GM18909 (cell line): ENCODE measurements around the gene AHI1.

Experiments used
- ATAC-seq: cut with Tn5 transposase; IDR thresholded peaks from one replicate; pipeline ENCODE4 v1.9.1; 2021; ENCODE audit warnings: mild to moderate bottlenecking; ENCODE audit not compliant: unreplicated experiment, poor library complexity

AHI1 gene

DNA sequence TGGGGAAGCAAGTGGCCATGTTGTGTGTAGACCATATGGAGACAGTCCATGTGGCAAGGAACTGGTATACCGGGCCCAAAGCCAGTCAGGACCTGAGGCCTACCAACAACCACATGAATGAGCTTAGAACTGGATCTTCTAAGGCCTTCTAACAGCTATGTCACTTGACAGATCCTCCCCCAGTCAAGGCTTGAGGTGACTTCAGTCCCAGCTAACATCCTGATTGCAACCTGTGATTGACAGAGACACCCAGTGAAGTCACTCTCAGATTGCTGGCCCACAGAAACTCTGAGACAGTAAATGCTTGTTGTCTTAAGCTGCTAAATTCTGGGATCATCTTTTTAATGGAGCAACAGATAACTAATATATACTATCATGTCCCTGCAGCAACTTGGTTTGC is 32.9 kb downstream of the AHI1 start:
- peak; percentile 84 for ATAC-seq

- ATAC-seq = no peak
Measured at GRCh38 chr6:135461208-135461607, 36.3 kb downstream of the AHI1 start.

- ATAC-seq = no peak
Measured at GRCh38 chr6:135458051-135458450, 39.5 kb downstream of the AHI1 start.

- ATAC-seq = no peak
Measured at GRCh38 chr6:135451617-135452190, 45.8 kb downstream of the AHI1 start.

- ATAC-seq = no peak
Measured at GRCh38 chr6:135449246-135449645, 48.3 kb downstream of the AHI1 start.

- ATAC-seq = peak; percentile 60
Measured at GRCh38 chr6:135440087-135440792, 57.3 kb downstream of the AHI1 start.

GRCh38 chr6:135439549-135439948 is 58.0 kb downstream of the AHI1 start:
- ATAC-seq = no peak

DNA sequence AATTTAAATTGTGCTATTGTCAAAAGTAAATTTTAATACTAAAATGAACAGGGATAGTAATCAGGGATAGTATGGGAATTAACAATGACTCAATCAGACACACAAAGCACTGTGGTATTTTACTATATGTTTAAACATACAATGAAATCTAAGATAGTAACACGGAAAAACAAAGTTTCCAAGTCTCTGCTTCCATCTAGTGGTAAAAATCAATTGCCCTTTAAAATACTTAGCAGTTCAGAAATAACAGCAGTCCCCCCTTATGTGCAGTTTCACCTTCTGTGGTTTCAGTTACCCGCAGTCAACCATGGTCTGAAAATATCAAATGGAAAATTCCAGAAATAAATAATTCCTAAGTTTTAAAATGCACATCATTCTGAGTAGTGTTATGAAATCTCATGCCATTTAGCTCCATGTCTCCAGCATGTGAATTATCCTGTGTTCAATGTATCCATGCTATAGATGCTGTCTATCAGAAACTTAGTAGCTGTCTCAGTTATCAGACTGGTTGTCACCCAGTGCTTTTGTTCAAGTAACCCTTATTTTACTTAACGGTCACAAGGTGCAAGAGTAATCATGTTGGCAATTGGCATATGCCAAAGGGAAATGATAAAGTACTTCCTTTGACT is 58.5 kb downstream of the AHI1 start:
- ATAC-seq = no peak

- no peak for ATAC-seq
Measured at GRCh38 chr6:135434991-135435390, 62.5 kb downstream of the AHI1 start.

GRCh38 chr6:135434095-135434494 is 63.4 kb downstream of the AHI1 start:
- ATAC-seq = peak; percentile 75

GRCh38 chr6:135428078-135428477 is 69.5 kb downstream of the AHI1 start:
- no peak for ATAC-seq

DNA sequence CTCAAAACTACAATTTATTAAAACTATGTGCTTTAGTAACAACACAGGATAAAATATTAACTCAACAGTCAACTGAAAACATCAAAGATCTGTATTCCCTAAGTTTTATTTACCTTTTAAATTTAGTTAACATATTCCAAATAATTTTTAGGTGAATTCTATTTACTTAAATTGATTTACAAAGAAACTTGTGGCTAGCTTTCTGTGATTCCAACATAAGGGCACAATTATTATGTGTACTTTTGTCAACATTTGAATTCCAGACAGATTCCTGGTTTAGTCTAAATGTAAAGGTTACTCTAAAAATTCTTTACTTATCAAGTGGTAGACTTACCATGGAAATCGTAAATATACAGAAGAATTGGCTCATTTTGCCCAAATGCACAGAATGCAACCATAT is 70.7 kb downstream of the AHI1 start:
- ATAC-seq = no peak

GRCh38 chr6:135424385-135424784 is 73.2 kb downstream of the AHI1 start:
- ATAC-seq = no peak

DNA sequence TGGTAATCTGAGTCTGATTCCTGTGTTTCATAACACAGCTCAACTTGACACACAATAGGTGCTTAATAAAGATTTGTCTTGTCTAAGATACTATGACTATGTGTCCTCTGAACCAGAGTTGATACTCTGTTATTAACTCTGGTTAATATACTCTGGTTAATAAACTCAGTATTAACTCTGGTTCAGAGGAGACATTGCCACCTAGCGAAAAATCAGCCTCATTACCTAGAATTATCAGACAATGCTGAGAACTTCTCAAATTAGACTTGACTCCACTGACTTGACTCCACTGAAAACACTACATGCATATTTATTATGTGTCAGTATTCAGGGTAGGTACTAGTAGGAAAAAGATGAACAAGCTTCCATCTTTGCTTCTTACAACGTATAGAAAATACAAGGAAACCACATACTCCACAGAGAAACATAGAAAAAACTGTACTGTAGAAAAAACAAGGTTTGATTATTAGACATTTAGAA is 73.9 kb downstream of the AHI1 start:
- ATAC-seq = peak; percentile 92

DNA sequence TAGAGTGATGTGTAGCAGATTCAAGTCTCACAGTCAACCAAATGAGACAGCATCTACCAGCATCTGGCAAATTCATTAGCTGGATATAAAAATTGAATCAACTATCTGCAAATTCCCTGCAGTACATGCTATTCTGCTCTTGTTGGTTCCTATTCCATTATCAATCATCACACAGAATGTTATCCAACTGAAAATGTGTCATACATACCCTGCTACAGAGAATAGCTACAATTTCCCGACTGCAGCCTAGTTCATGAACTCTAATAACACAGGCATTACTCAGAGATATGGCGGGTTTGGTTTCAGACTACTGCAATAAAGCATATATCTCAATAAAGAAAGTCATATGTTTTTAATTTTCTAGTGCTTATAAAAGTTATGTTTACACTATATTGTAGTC is 78.4 kb downstream of the AHI1 start:
- ATAC-seq = no peak

DNA sequence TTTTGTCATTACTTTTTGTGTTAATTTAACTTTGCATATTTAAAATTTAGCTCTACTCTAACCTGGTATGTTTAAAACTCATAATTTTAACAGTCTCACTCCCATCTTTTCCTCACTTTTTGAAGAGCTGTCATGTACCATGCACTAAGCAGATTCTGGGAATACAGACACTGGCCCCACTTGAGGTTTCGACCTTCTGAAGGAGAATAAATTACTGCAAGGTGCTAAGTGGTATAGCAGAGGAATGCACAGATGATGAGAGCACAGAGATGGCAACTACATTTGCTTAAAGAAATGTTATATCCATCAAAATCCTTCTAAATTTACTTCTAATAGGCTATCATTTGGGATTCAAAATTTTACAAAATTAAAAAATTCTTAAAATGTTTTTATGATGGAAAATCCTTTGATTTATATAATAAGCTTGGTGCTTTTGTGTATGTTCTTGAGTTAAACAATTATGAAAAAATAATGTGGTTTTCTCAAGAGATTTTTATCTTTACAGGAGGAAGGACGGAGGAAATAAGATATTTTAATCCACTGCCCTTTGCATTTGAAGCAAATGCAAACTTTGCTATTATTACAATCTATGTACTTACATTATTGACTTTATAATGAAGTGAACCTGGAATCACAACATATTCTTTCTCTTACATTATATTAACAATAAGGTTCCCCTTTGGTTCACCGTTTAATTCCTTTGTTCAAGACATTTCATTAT is 79.3 kb downstream of the AHI1 start:
- no peak for ATAC-seq

DNA sequence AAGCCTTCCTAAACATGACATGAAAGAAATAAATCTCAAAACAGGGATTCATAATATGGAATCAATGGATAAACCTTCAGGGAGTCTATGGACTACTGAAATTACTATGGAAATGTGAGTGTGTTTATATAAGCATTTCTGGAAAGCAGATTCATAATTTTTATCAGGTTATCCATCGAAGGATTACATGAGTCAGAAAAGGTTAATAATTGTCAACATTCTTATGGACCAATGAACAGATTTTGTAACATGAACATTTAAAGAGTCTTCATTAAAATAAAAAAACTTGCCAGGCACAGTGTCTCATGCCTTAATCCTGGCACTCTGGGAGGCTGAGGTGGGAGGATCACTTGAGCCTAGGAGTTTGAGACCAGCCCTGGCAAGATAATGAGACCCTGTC is 84.8 kb downstream of the AHI1 start:
- ATAC-seq = no peak

GRCh38 chr6:135411849-135412248 is 85.7 kb downstream of the AHI1 start:
- ATAC-seq = no peak

DNA sequence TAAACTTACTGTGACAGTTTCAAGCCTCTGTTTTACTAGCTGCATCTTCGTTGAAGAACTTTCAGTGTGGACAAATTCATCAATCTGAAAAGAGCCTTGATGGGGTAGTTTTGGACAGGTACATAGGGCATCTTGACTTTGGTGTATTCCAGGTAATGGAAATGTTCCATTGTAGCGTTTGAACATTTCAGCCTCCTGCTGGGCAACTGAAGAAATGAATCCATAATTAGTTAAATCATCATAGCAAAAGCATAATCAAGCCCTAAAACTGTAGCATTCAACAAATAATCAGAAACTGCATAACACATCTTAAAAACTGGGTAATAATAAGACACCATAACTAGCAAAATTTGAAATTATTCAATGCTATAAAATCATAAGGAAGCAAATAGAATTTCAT is 86.2 kb downstream of the AHI1 start:
- ATAC-seq = no peak

DNA sequence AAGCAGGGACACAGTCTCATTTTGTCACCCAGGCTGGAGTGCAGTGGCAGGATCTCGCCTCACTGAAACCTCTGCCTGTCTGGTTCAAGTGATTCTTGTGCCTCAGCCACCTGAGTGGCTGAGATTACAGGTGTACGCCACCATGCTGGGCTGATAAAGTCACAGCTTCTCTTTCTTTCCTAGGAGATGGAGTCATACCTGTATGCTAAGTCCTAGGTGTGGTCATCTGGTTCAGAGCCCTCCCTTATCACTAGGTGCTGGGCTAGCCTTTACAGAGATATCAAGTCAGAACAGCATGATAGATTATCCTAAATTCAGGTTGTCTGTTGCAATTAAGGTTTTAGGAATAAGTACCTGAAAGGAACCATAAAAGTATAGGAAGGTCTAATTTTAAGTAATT is 86.7 kb downstream of the AHI1 start:
- ATAC-seq = no peak

DNA sequence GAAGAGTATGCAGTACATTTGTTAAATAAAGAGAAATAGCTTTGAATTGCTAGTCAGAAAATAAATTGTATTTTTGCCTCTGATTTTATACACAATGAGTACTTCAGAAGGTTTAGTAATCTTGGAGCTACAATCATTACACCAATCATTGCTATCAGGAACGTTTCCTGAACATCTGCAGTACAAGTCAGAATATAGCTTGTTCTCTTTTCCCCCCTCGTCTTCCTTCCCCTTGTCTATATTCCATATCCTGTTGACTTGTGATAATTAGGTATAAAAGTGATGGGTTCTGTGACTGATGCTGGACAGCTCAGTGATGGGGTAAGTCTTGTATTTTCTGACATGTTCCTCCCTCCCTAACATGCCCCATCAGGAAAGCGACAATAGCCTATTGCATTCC is 94.0 kb downstream of the AHI1 start:
- ATAC-seq = no peak
